ENCODE measurements around the gene WNT3A. TPM values are rescaled to one million over a fixed set of nuclear protein-coding genes. Genes with fewer than 3 reads are reported as not detected.

WNT3A gene
- total and polyA plus RNA-seq, 2 of the 4 experiments (the other 2 are of a cell fraction): not detected

DNA sequence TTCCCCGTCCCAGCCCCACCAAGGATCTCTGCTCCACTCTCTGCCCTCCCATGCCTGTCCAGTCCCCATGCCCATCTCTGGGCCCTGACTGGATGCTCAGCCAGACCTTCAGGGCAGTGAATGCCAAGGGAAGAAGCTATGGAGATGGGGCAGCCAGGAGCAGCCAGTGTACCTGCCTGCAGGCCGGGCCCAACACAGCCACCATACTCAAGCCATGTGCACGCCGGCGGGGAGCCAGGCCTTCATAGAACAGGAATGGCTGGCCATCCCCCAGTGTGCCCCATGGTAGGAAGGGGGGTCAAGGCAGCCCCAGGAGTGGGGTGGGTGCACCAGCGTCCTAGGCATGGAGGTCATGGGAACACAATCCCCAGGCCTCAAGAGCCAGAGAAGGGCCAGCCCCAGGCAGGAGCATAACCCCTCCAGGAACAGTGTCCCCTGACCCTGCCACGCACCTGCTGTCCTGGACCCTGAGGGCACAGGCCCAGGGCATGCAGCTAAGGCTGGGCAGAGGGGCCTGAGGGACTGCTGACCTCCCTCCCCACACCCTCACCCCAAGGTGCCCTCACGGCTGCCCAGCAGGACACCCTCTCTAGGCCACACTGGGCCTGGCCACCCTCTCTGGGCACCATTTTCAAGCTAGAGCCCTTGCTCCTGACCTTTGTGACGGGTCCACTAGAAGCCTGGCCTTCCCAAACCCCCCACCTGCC, 55.4 kb downstream of the WNT3A start:
- H3K27ac ChIP-seq (ENCODE audit: insufficient read depth, low read length): no peak overlapping the region
- H3K9ac ChIP-seq (ENCODE audit: low read depth, low read length): no peak overlapping the region
- H4K5ac ChIP-seq (ENCODE audit: low read depth, low read length): no peak overlapping the region
- H3K18ac ChIP-seq (ENCODE audit: low read depth, low read length): no peak overlapping the region
- ChIA-PET CTCF (no interaction called here), POLR2A (ENCODE audit: unreplicated experiment) (no interaction called here)
- ATAC-seq (ENCODE audit: low read depth) (no peak), DNase-seq (no peak)
- no peak overlapping the region for H4K91ac ChIP-seq (ENCODE audit: insufficient read depth, low read depth, low read length)
- H4K8ac ChIP-seq (ENCODE audit: low read depth in 2 of 2, low read length in 2 of 2): no peak overlapping the region
- no peak overlapping the region for H2AFZ ChIP-seq (replicated peaks; ENCODE audit: low read length, poor library complexity)
- no peaks in the 10 kb centered on the region for H3K9me1 ChIP-seq (ENCODE audit: insufficient read depth, low read length)
- H3K4me3 ChIP-seq (ENCODE audit: insufficient read depth, low read depth, low read length): no peak overlapping the region
- 78% methylated on average over 2 of the region's 9 CpGs; no CpG with 5 or more reads in 1 of the 2 experiments for WGBS, 2 experiments (ENCODE audit: extremely low coverage in 2 of 2, insufficient read length in 1 of 2)
- dilution Hi-C loops (cut with HindIII; ENCODE audit: low sequenced_read_pairs, unreplicated experiment): no loop called here
- H2AK5ac ChIP-seq (ENCODE audit: low read depth, low read length): no peak overlapping the region
- peaks cover 13% of the 10 kb centered on the region; the same call in 1 of the 2 replicates for H3K9me3 ChIP-seq (ENCODE audit: control insufficient read depth, insufficient read depth, low read length)
- no peak overlapping the region for H2BK120ac ChIP-seq (ENCODE audit: low read depth, low read length)
- no peak overlapping the region for H2BK15ac ChIP-seq (ENCODE audit: low read depth, low read length)
- intact Hi-C loops (cut with micrococcal nuclease): no loop called here
- H3K4me1 ChIP-seq (ENCODE audit: control insufficient read depth, insufficient read depth, low read length): peaks cover 2% of the 10 kb centered on the region; the same call in 1 of the 2 replicates
- H2AK9ac ChIP-seq (replicated peaks; ENCODE audit: low read depth, low read length, poor library complexity): no peak overlapping the region
- BruUV-seq (replicated peaks): no TSS peak
- no peak overlapping the region for H3K56ac ChIP-seq (ENCODE audit: extremely low read depth, insufficient read depth, low read length)
- H2BK5ac ChIP-seq (ENCODE audit: low read depth, low read length, poor library complexity, severe bottlenecking): no peak overlapping the region
- in situ Hi-C loops (cut with MboI; ENCODE audit: low sequenced_read_pairs): no loop called here
- no peaks in the 10 kb centered on the region for H4K20me1 ChIP-seq (ENCODE audit: insufficient read depth, low read length)
- no peak overlapping the region for H3K23ac ChIP-seq (ENCODE audit: low read depth, low read length)
- H3K4me2 ChIP-seq (ENCODE audit: low read depth, low read length): no peak overlapping the region
- H3K27me3 ChIP-seq (ENCODE audit: control insufficient read depth, insufficient read depth, low read length): peaks cover 55% of the 10 kb centered on the region
- no peak overlapping the region for H2BK20ac ChIP-seq (ENCODE audit: low read depth, low read length)
- no peak overlapping the region for H3K14ac ChIP-seq (replicated peaks; ENCODE audit: low read depth, low read length)
- H3K4ac ChIP-seq (ENCODE audit: low read depth, low read length): no peak overlapping the region
- TF ChIP-seq MAZ (IDR thresholded peaks at IDR 0.05; ENCODE audit: borderline replicate concordance, low read depth, low read length) (no peak), RCOR1 (IDR thresholded peaks at IDR 0.05; ENCODE audit: insufficient replicate concordance, low read length) (no peak), RAD21 (IDR thresholded peaks at IDR 0.05; ENCODE audit: low read length) (no peak), MXI1 (IDR thresholded peaks at IDR 0.05; ENCODE audit: borderline replicate concordance, low read depth, low read length) (no peak), POLR2A (IDR thresholded peaks at IDR 0.05; ENCODE audit: low read depth, low read length) (no peak), SMC3 (IDR thresholded peaks at IDR 0.05; ENCODE audit: low read depth, low read length) (no peak), NFE2L2 (IDR thresholded peaks at IDR 0.05; ENCODE audit: low read depth, low read length) (no peak), CEBPB (IDR thresholded peaks at IDR 0.05; ENCODE audit: low read depth, low read length) (no peak)
- TF ChIP-seq, protein P1, sequence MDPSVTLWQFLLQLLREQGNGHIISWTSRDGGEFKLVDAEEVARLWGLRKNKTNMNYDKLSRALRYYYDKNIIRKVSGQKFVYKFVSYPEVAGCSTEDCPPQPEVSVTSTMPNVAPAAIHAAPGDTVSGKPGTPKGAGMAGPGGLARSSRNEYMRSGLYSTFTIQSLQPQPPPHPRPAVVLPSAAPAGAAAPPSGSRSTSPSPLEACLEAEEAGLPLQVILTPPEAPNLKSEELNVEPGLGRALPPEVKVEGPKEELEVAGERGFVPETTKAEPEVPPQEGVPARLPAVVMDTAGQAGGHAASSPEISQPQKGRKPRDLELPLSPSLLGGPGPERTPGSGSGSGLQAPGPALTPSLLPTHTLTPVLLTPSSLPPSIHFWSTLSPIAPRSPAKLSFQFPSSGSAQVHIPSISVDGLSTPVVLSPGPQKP (IDR thresholded peaks at IDR 0.05; ENCODE audit: borderline replicate concordance, low read depth, low read length): no peak
- TF ChIP-seq, protein P2, sequence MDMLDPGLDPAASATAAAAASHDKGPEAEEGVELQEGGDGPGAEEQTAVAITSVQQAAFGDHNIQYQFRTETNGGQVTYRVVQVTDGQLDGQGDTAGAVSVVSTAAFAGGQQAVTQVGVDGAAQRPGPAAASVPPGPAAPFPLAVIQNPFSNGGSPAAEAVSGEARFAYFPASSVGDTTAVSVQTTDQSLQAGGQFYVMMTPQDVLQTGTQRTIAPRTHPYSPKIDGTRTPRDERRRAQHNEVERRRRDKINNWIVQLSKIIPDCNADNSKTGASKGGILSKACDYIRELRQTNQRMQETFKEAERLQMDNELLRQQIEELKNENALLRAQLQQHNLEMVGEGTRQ (IDR thresholded peaks at IDR 0.05; ENCODE audit: low read depth, low read length): no peak
- H3K79me1 ChIP-seq (ENCODE audit: low read depth in 1 of 2, low read length in 2 of 2): no peaks in the 10 kb centered on the region
- H3K36me3 ChIP-seq (ENCODE audit: control insufficient read depth, insufficient read depth, low read length): no peaks in the 10 kb centered on the region
